Stimulated activated effector memory CD8-positive, alpha-beta T cell treated with anti-CD3 and anti-CD28 coated beads, Interleukin-12 subunit alpha, Interleukin-12 subunit beta, amount 100 ng/mL, for 72 hours (primary cell): ENCODE measurements around the gene CHRNB1.
"Not testable (repeated sequence)": the region's sequence is repeated elsewhere in the genome, so short reads cannot be mapped to it uniquely, and the experiment has no call there.

Source experiments
- ATAC-seq: fragments of 150-1000 bp; cut with Tn5 transposase; 2 replicates; pipeline ENCODE4 v1.10.0; 2021
- DNase-seq, 2 donors: peaks; one replicate each; pipeline ENCODE4 v3.0.0; 2021 to 2022; ENCODE audit warnings: low spot score in 2 of 2
- H3K27ac Mint-ChIP-seq: one replicate; pipeline ENCODE4 v1.8.0; 2022; ENCODE audit warnings: mild to moderate bottlenecking, mixed read lengths
- H3K36me3 Mint-ChIP-seq: one replicate; pipeline ENCODE4 v1.8.0; 2022; ENCODE audit warnings: mild to moderate bottlenecking, mixed read lengths
- H3K4me1 Mint-ChIP-seq: one replicate; pipeline ENCODE4 v1.8.0; 2022; ENCODE audit warnings: mixed read lengths
- H3K4me3 Mint-ChIP-seq: one replicate; pipeline ENCODE4 v1.8.0; 2022; ENCODE audit warnings: mild to moderate bottlenecking, mixed read lengths
- H3K9me3 Mint-ChIP-seq: one replicate; pipeline ENCODE4 v1.8.0; 2022; ENCODE audit warnings: mixed read lengths

The CHRNB1 gene

GRCh38 chr17:7465597-7466275 is 20.9 kb downstream of the CHRNB1 start:
- Mint-ChIP-seq H3K27ac (peak overlapping the region; percentile 73), H3K4me1 (peaks cover 18% of the 10 kb centered on the region), H3K9me3 (no peaks in the 10 kb centered on the region), H3K4me3 (no peak overlapping the region), H3K36me3 (peaks cover 78% of the 10 kb centered on the region)
- no peak for ATAC-seq
- DNase-seq = no peak

DNA sequence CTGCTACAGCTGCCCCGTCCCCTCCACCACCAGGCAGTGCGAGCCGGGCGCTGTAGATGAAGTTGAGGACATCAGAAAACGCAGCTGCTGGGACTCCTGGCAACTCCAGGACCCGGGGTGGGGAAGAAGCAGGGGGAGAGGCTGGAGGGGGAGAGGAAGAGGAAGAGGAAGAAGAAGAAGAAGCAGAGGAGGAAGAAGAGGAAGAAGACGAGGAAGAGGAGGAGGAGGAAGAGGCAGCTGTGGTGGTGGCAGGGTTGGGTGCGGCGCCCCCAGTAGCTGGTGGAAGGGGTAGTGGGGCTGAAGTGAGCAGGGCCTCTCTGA is 21.4 kb downstream of the CHRNB1 start:
- no peaks in the 10 kb centered on the region for H3K9me3 Mint-ChIP-seq
- H3K4me3 Mint-ChIP-seq = no peak overlapping the region
- ATAC-seq (no peak), DNase-seq (no peak)
- peak overlapping the region; percentile 73 for H3K27ac Mint-ChIP-seq
- H3K4me1 Mint-ChIP-seq = peaks cover 15% of the 10 kb centered on the region
- H3K36me3 Mint-ChIP-seq = peaks cover 72% of the 10 kb centered on the region

- no peak overlapping the region for H3K4me3 Mint-ChIP-seq
- H3K4me1 Mint-ChIP-seq = peaks cover 18% of the 10 kb centered on the region
- H3K9me3 Mint-ChIP-seq = no peaks in the 10 kb centered on the region
- peaks cover 67% of the 10 kb centered on the region for H3K36me3 Mint-ChIP-seq
- no peak for DNase-seq
- H3K27ac Mint-ChIP-seq = peak overlapping the region; percentile 73
- peak; percentile 9 for ATAC-seq
Observed at GRCh38 chr17:7466639-7467341, 21.9 kb downstream of the CHRNB1 start.

DNA sequence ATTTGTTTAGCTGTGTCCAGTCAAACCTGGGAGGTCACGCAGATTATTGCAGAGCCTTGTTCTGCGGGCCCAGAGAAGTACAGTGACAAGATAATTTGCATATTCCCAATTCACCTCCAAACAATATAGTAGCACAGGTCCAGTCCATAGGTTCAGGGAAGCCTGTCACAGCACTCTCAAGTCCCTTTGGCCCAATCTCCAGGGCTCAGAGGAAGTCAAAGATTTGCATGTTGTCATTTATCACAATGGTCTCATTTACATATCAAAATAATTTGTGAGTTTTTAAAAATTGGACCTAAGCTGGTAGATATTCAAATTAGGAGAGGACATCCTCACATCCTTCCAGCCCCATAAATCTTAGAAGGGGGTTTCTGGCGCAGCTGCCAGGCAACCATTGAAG is 22.6 kb downstream of the CHRNB1 start:
- H3K27ac Mint-ChIP-seq = no peak overlapping the region
- ATAC-seq = no peak
- DNase-seq = no peak
- H3K4me1 Mint-ChIP-seq = peaks cover 22% of the 10 kb centered on the region
- H3K4me3 Mint-ChIP-seq = no peak overlapping the region
- H3K36me3 Mint-ChIP-seq = peaks cover 60% of the 10 kb centered on the region
- H3K9me3 Mint-ChIP-seq = no peaks in the 10 kb centered on the region

DNA sequence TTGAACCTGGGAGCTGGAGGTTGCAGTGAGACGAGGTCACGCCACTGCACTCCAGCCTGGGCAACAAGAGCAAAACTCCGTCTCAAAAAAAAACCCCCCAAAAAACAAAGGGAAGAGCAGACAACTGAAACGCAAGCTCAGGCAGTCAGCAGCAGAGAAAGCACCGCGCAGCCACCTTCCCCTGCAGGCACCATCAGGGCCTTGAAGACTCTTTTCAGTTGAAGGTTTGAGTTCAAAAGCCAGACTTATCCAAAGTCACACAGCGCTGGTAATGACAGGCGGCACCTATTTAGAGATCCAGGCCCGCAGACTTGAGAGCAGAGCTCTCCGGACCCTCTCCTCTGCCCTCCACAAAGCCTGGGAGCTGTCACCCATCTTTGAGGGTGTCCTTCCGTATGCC is 23.4 kb downstream of the CHRNB1 start:
- H3K4me3 Mint-ChIP-seq = no peak overlapping the region
- no peaks in the 10 kb centered on the region for H3K9me3 Mint-ChIP-seq
- H3K27ac Mint-ChIP-seq = no peak overlapping the region
- ATAC-seq = no peak
- no peak for DNase-seq
- peaks cover 52% of the 10 kb centered on the region for H3K36me3 Mint-ChIP-seq
- peaks cover 22% of the 10 kb centered on the region for H3K4me1 Mint-ChIP-seq

- Mint-ChIP-seq H3K4me3 (no peak overlapping the region), H3K27ac (no peak overlapping the region), H3K9me3 (no peaks in the 10 kb centered on the region), H3K36me3 (peaks cover 48% of the 10 kb centered on the region), H3K4me1 (peaks cover 22% of the 10 kb centered on the region)
- ATAC-seq (no peak), DNase-seq (no peak)
Observed at GRCh38 chr17:7468804-7469389, 24.0 kb downstream of the CHRNB1 start.

GRCh38 chr17:7469843-7470242 is 25.0 kb downstream of the CHRNB1 start:
- H3K27ac Mint-ChIP-seq, DNase-seq, H3K9me3 Mint-ChIP-seq, ATAC-seq, H3K4me3 Mint-ChIP-seq: not testable (repeated sequence)
- Mint-ChIP-seq H3K36me3 (peaks cover 48% of the 10 kb centered on the region), H3K4me1 (peaks cover 22% of the 10 kb centered on the region)

GRCh38 chr17:7470457-7470973 is 25.7 kb downstream of the CHRNB1 start:
- H3K27ac Mint-ChIP-seq, H3K9me3 Mint-ChIP-seq, H3K4me3 Mint-ChIP-seq, ATAC-seq, DNase-seq: not testable (repeated sequence)
- peaks cover 22% of the 10 kb centered on the region for H3K4me1 Mint-ChIP-seq
- H3K36me3 Mint-ChIP-seq = peaks cover 48% of the 10 kb centered on the region

DNA sequence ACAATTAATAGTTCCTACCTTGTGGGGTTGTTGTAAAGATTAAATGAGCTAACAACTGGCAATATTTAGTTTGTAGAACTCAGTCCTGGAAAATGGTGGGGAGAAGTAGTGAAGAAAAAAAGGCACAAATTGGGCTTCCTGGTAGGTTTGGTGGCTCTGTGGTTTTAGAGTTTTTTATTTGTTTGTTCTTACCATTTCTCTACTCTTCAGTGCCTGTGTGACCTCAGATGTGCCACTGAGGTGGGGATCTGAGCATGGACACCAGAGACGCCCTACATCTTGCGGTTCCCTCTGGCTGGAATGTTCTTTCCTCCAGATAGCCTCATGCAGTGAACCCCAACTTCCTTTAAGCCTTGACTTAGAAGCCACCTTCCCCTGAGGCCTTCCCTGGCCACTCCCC is 26.9 kb downstream of the CHRNB1 start:
- Mint-ChIP-seq H3K4me1 (peaks cover 28% of the 10 kb centered on the region), H3K4me3 (no peak overlapping the region), H3K9me3 (no peaks in the 10 kb centered on the region), H3K36me3 (peaks cover 46% of the 10 kb centered on the region), H3K27ac (peak overlapping the region; percentile 50)
- ATAC-seq = no peak
- no peak for DNase-seq

DNA sequence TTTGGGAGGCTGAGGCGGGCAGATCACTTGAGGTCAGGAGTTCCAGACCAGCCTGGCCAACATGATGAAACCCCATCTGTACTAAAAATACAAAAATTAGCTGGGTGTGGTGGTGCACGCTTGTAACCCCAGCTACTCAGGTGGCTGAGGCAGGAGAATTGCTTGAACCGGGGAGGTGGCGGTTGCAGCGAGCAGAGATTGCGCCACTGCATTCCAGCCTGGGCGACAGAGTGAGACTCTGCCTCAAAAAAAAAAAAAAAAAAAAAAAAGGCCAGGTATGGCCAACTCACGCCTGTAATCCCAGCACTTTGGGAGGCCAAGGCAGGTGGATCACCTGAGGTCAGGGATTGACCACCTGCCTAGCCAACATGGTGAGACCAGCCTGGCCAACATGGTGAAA is 29.9 kb downstream of the CHRNB1 start:
- Mint-ChIP-seq H3K4me1 (peaks cover 41% of the 10 kb centered on the region), H3K36me3 (peaks cover 41% of the 10 kb centered on the region)
- not testable (repeated sequence) for H3K27ac Mint-ChIP-seq, ATAC-seq, DNase-seq, H3K4me3 Mint-ChIP-seq, H3K9me3 Mint-ChIP-seq

GRCh38 chr17:7475764-7476422 is 31.0 kb downstream of the CHRNB1 start:
- Mint-ChIP-seq H3K9me3 (no peaks in the 10 kb centered on the region), H3K27ac (peak overlapping the region; percentile 90), H3K36me3 (peaks cover 44% of the 10 kb centered on the region), H3K4me3 (peak overlapping the region; percentile 100), H3K4me1 (peaks cover 48% of the 10 kb centered on the region)
- DNase-seq (no peak), ATAC-seq (no peak)

GRCh38 chr17:7476494-7476893 is 31.6 kb downstream of the CHRNB1 start:
- Mint-ChIP-seq H3K27ac (peak overlapping the region; percentile 90), H3K36me3 (peaks cover 45% of the 10 kb centered on the region), H3K9me3 (no peaks in the 10 kb centered on the region), H3K4me3 (peak overlapping the region; percentile 100), H3K4me1 (peaks cover 51% of the 10 kb centered on the region)
- ATAC-seq (no peak), DNase-seq (no peak)

DNA sequence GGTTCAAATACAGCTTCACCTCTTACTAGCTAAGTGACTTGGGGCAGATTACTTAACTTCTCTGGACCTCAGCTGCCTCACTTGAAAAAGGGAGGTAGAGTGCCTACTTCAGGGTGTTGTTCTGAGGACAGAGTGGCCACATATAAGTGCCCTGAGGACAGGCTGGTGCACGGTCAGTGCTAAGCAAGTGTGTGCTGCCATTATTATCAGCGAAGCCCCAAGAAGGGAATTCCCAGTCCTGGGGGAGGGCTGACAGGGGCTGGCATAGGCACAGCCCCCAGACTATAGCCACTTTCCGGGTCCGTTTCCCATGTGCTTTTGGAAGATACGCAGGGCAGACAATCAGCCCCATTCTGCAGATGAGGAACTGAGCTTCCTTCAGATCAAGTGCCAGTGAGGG is 32.1 kb downstream of the CHRNB1 start:
- H3K36me3 Mint-ChIP-seq = peaks cover 50% of the 10 kb centered on the region
- H3K27ac Mint-ChIP-seq = peak overlapping the region; percentile 90
- ATAC-seq (no peak), DNase-seq (no peak)
- H3K4me1 Mint-ChIP-seq = peaks cover 51% of the 10 kb centered on the region
- peak overlapping the region; percentile 100 for H3K4me3 Mint-ChIP-seq
- no peaks in the 10 kb centered on the region for H3K9me3 Mint-ChIP-seq

DNA sequence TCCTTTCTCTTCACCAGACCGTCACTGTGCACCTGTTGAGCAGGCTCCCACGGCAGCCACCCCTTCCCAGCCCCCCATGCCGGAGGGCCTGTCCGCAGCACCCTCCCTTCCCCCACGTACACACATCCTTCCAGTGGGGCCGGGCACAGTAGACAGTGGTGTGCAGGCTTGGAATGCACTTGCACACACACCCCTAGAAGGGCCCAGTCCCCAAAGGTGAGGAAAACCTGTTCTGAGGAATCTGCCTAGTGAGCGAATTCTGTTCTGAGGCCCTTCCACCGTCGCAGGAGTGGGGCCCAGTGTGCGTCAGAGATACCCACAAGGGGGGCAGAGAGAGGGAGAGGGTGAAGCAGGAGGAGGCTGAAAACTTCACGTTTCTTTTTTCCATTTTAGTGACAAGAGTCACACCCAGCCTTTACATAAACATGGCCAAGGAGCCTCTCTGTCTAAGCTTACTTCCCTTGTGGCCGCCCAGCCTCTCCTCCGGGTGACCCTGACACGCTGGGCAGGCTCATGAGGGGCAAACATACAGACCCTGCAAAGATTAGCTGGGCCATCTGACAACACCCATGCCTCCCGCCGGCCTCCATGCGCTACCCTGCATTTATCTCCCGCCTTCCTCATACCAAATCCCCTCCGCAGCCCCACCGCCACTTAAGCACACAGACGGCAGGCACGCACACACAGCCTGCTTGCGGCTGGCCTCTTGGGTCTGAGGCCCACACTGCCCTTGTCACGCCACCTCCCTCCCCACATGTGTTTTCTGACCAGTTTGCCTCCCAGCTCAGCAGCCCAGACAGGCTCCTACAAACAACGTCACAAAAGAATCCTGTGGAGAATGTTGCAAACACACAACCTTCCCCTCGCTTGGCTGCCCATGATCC is 32.8 kb downstream of the CHRNB1 start:
- H3K9me3 Mint-ChIP-seq = no peaks in the 10 kb centered on the region
- peaks cover 56% of the 10 kb centered on the region for H3K4me1 Mint-ChIP-seq
- peak overlapping the region; percentile 100 for H3K4me3 Mint-ChIP-seq
- H3K27ac Mint-ChIP-seq = peak overlapping the region; percentile 90
- no peak for ATAC-seq
- peaks cover 50% of the 10 kb centered on the region for H3K36me3 Mint-ChIP-seq
- DNase-seq = no peak
